Adrenal gland (tissue), 12 donors: ENCODE data around the gene DOCK4. TPM values are rescaled to one million over a fixed set of nuclear protein-coding genes. Genes with fewer than 3 reads are reported as not detected.

Experiments
- DNase-seq, 7 donors: peaks; one replicate each; pipeline ENCODE4 v3.0.0-alpha.2; 2019 to 2020
- H3K27ac ChIP-seq, 5 donors: fragments of 200-600 bp; sonication (generic) in 4 of 5; 1 replicate in 3 of 5; 2 replicates in 2 of 5; pipeline versions ENCODE4 v1.5.1 to v1.8.0; 2016 to 2020; ENCODE audit warnings: mild to moderate bottlenecking in 1 of 5
- H3K27me3 ChIP-seq: fragments of 200-600 bp; 2 replicates; pipeline ENCODE4 v1.8.0; 2021
- H3K36me3 ChIP-seq, 2 donors: fragments of 200-600 bp; replicated peaks in 1 of 2; 1 replicate in 1 of 2; 2 replicates in 1 of 2; pipeline versions ENCODE4 v1.5.1 to v1.8.0; 2018 to 2022
- H3K4me1 ChIP-seq, 2 donors: fragments of 200-600 bp; replicated peaks in 1 of 2; 1 replicate in 1 of 2; 2 replicates in 1 of 2; pipeline versions ENCODE4 v1.5.1 to v1.8.0; 2018 to 2021
- H3K4me3 ChIP-seq, 4 donors: fragments of 200-600 bp; sonication (generic) in 3 of 4; one replicate each; pipeline ENCODE4 v1.5.1; 2016 to 2018
- H3K9me3 ChIP-seq, 3 donors: fragments of 200-600 bp; sonication (generic) in 1 of 3; replicated peaks in 1 of 3; 1 replicate in 2 of 3; 2 replicates in 1 of 3; pipeline versions ENCODE4 v1.5.1 to v1.8.0; 2016 to 2021
- CTCF ChIP-seq, 6 experiments: fragments of 450-650 bp in 4 of 6; fragments of 200-600 bp in 2 of 6; sonication (generic) in 1 of 6; IDR thresholded peaks; 1 replicate in 5 of 6; 2 replicates in 1 of 6; pipeline versions ENCODE4 v1.5.1 to v1.8.0; 2016 to 2021; ENCODE audit warnings: antibody characterized with exemption in 6 of 6, mild to moderate bottlenecking in 2 of 6, moderate library complexity in 1 of 6
- POLR2A ChIP-seq, 2 donors: fragments of 450-650 bp; IDR thresholded peaks; one replicate each; pipeline ENCODE4 v1.6.1; 2017; ENCODE audit warnings: antibody characterized with exemption in 2 of 2, mild to moderate bottlenecking in 2 of 2, moderate library complexity in 1 of 2
- WGBS, 4 donors: extraction: QIAGEN DNeasy Blood & Tissue Kit in 2 of 4; methylation state at CpG; one replicate each; pipeline versions ENCODE4 v1.1.5 to v1.1.7; 2013 to 2017; 5-methylcytosine and 5-hydroxymethylcytosine counted together
- intact Hi-C, 2 donors: fragments of 100-400 bp; cut with DNase I; formaldehyde crosslinking; loops; one replicate each; pipeline versions ENCODE4 v1.14.1 to v1.15.0; 2022 to 2023
- polyA plus RNA-seq, 3 donors: library from polyadenylated mRNA; stranded (reverse); fragments of 200-250 nt in 2 of 3; fragments of 350-450 nt in 1 of 3; fragmentation: Illumina TruSeq in 1 of 3; extraction: RNeasy Lipid Tissue Mini Kit (QIAGEN cat#74804) in 1 of 3; gene quantifications; one replicate each; pipeline ENCODE4 v1.2.3, GENCODE V29; 2013 to 2014
- total RNA-seq, 9 donors: library from RNA; depleted of rRNA in 4 of 9; stranded (reverse); fragments of >200 nt in 4 of 9; fragments of 120-200 nt in 1 of 9; fragmentation: NEBNext Ultra II Directional in 1 of 9; extraction: Animal tissue kit (Norgen Biotek cat#: 25700) in 1 of 9; gene quantifications; one replicate each; pipeline versions ENCODE4 v1.1.0 to v1.2.4, GENCODE V29; 2013 to 2023
- donor health status: healthy with polysubstance abuse.
- donor health status: Bipolar disorder and iron deficiency.
- donor health status: DM: yes; HTN: yes; CAD: no.
- donor health status: DM: no; HTN: no; CAD: no.
- donor health status: DM: no; HTN: no; CAD: no.
- donor health status: DM: yes; HTN: yes; CAD: no.

Gene DOCK4
- total and polyA plus RNA-seq, 12 donors, result 6.2 to 37.6 (median 21.1) TPM

GRCh38 chr7:111873963-111874690 is 332.1 kb downstream of the DOCK4 start:
- DNase-seq, result no peak
- intact Hi-C loops, result no loop called here

GRCh38 chr7:111873326-111873646 is 332.9 kb downstream of the DOCK4 start:
- peak overlapping the region in 1 of 5 donors; percentile 12 for H3K27ac ChIP-seq
- no peaks in the 10 kb centered on the region for H3K4me1 ChIP-seq
- no peak overlapping the region for H3K4me3 ChIP-seq
- no peak for DNase-seq
- intact Hi-C loops, result no loop called here
- peaks cover 0 to 6% of the 10 kb centered on the region in 2 donors for H3K36me3 ChIP-seq
- TF ChIP-seq CTCF (IDR thresholded peaks at IDR 0.05) (no peak), POLR2A (IDR thresholded peaks at IDR 0.05) (no peak)
- H3K27me3 ChIP-seq, result no peaks in the 10 kb centered on the region
- 87 to 94% (median 92%) methylated on average over 8 of the region's 8 CpGs for WGBS, 4 donors
- no peaks in the 10 kb centered on the region for H3K9me3 ChIP-seq

More at GRCh38 chr7:111873963-111874690, 332.1 kb downstream of the DOCK4 start:
- H3K27me3 ChIP-seq, result no peaks in the 10 kb centered on the region
- H3K36me3 ChIP-seq, result peaks cover 0 to 5% of the 10 kb centered on the region in 2 donors
- no peaks in the 10 kb centered on the region for H3K4me1 ChIP-seq
- H3K9me3 ChIP-seq, result no peaks in the 10 kb centered on the region
- TF ChIP-seq POLR2A (IDR thresholded peaks at IDR 0.05) (no peak), CTCF (IDR thresholded peaks at IDR 0.05) (no peak)
- peak overlapping the region in 2 of 5 donors; percentile 12 to 15 for H3K27ac ChIP-seq
- H3K4me3 ChIP-seq, result no peak overlapping the region
- WGBS, 4 donors, result 55 to 76% (median 57%) methylated on average over 2 of the region's 2 CpGs

GRCh38 chr7:111872450-111873325 is 333.5 kb downstream of the DOCK4 start:
- 75 to 82% (median 78%) methylated on average over 4 of the region's 4 CpGs for WGBS, 4 donors
- H3K4me3 ChIP-seq, result no peak overlapping the region
- no peaks in the 10 kb centered on the region for H3K4me1 ChIP-seq
- H3K27me3 ChIP-seq, result no peaks in the 10 kb centered on the region
- H3K36me3 ChIP-seq, result peaks cover 0 to 6% of the 10 kb centered on the region in 2 donors
- intact Hi-C loops, result no loop called here
- no peak for TF ChIP-seq CTCF (IDR thresholded peaks at IDR 0.05)
- no peak for TF ChIP-seq POLR2A (IDR thresholded peaks at IDR 0.05)
- H3K9me3 ChIP-seq, result no peaks in the 10 kb centered on the region
- no peak overlapping the region for H3K27ac ChIP-seq
- DNase-seq, result no peak

- H3K4me1 ChIP-seq, result no peaks in the 10 kb centered on the region
- DNase-seq, result no peak
- TF ChIP-seq POLR2A (IDR thresholded peaks at IDR 0.05) (no peak), CTCF (IDR thresholded peaks at IDR 0.05) (no peak)
- H3K9me3 ChIP-seq, result no peaks in the 10 kb centered on the region
- H3K27ac ChIP-seq, result no peak overlapping the region
- intact Hi-C loops, result no loop called here
- no peak overlapping the region for H3K4me3 ChIP-seq
- no peaks in the 10 kb centered on the region for H3K27me3 ChIP-seq
- peaks cover 0 to 6% of the 10 kb centered on the region in 2 donors for H3K36me3 ChIP-seq
- WGBS, 4 donors, result 66 to 93% (median 88%) methylated on average over 1 of the region's 1 CpG
Observed at GRCh38 chr7:111871283-111871682, 334.9 kb downstream of the DOCK4 start.
